GM18873 (cell line): ENCODE results near the gene NSD2.

ENCODE experiments used
- ATAC-seq: cut with Tn5 transposase; IDR thresholded peaks from one replicate; pipeline ENCODE4 v1.9.1; 2021; ENCODE audit warnings: mild to moderate bottlenecking, moderate library complexity, moderate number of reproducible peaks; ENCODE audit not compliant: unreplicated experiment, low FRiP score

NSD2 gene

DNA sequence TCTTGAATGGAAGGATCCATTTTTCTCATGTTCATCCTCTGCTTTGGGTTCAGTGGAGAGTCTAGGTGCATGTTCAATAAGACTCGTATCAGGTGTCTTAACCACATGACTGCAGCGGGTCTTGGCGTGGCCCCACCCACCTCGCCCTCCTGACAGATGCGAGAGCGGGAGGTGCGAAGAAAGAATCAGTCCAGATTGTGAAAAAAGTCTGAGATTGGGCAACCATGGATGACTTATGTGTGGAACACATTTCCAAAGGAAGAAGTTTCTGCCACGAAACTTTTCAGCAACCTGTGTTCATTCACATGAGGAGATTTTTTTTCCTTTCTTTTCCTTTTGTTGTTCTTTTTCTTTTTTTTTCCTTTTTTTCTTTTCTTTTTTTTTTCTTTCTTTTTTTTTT is 66.8 kb downstream of the NSD2 start:
- no peak for ATAC-seq

DNA sequence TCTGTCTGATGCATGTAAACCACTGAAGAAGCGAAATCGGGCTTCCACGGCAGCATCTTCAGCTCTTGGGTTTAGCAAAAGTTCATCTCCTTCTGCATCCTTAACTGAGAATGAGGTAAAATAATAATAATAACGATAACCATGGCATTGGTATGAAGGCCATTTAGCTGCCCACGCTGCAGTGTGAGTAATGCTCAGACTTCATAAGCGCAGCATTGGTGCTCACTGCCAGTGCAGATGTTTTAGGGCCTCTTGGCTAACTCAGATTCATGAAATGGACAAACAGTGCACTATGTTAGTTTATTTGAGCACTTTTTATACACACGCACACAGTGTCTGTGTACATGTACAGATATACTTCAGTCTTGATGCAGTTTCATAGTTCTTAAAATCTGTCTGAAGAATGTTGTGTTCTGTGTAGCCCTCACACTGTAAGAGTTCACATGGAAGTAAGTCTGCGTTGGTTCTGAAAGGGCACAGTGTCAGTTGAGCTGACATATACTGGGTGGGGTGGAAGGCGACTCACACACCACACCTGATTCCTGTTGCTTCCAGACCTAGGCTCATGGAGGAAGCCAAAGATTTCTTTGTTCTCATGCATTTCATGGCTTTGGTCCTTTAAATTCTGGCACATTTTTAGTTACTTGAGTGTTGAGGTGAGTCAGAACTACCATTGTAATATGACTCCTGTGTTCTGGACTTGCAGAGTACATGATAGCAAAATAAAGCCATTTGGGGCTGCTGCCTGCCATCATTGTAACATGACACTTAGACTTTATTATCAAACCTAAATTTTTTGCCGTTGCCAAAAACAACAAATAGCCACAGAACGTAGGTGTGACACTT is 68.7 kb downstream of the NSD2 start:
- no peak for ATAC-seq

DNA sequence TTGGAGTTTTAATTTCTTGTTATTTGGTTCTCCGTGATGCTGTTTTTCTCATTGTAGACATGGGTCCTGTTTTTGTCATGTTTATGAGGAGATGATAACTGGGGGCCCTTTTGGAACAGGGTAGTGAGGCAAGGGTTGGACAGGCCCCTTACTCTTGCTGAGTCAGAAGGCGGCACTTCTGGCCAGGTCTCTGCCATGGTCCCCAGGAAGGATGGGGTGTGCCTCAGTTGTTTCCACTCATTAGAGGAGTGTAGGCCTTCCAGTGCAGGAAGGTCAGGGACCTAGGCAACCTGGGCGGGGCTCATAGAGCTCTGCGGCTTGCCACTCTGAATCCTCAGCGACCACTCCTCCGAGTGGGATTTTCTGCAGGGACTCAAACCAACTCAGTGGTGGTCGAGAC is 69.4 kb downstream of the NSD2 start:
- no peak for ATAC-seq

- ATAC-seq, result no peak
Measured at GRCh38 chr4:1943928-1944327, 72.7 kb downstream of the NSD2 start.

DNA sequence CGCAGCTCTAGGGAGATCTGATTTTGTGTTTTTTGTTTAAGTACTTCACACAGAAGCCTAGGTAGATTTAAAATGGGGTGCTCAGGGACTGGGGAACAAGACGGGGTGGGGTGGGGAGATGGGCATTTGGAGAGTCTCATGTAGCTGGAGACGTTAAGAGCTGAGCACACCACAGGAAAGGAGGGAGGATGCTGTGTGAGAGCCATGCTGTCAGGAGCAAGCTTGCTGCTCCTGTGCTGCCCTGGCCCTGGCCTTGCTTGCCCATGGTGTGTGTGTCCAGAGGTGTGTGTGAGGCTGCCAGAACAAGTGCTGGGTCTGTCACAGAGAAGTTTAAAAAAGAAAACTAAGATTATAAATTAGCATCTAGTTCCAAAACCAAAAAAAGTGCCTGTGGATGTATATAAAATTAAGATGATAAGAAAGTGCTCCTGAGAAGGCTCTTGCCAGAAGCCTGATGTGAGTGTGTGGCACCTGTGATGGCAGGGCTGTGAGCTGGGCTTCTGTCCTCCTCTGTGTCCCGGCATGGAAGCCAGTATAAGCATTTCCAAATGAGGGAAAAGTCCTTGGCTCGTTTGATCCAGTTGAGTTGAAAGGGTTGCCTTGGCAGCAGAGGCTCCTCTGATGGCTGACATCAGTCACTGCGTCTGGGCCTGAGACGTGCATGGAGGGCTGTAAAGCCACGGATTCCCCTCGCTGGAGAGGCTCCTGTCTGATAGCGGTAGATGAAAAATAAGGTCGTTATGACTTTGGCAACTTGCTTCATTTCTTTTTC is 74.1 kb downstream of the NSD2 start:
- no peak for ATAC-seq

DNA sequence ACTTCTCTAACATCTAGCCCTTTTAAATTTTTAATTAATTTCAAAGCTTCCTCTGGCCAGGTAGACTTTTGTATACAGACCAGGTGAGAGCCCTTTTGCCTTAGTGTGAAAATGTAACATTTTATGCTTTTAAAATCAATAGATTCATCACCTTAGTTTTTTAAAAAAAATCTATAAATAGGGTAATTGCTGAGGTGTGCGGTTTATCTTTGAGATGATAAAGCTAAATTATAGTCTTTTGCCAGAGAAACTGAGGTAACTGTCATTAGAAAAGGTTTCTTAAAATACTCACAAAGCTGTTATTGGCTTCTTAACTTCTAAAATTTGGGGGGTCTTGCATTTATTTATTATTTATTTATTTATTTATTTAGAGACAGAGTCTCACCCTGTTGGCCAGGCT is 74.7 kb downstream of the NSD2 start:
- ATAC-seq, result no peak

GRCh38 chr4:1948232-1948631 is 77.0 kb downstream of the NSD2 start:
- no peak for ATAC-seq

DNA sequence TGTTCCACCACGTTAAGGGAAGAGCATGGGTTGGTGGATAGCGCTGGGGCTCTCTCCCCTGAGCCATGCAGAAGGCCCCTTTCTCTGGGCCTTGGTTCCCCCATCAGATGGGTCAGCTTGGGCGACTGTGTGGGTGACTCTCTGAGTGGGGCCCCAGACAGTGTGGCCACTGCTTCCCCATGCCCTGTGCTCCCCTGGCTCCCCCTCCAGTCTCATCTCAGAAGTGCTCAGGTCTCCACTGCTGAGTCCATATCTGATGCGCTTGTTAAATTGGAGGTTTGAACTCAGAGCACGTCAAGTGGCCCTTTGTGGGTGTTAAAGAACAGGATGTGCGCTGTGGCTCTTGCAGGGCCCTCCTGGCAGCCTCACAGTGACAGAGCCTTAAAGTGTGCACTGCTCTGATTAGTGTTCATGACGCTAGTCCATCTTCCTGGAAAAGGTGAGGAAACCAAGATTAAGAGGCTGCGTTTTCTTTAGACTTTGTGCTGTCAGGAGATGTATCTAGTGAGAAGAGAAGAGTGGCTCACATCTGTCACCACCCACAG is 77.8 kb downstream of the NSD2 start:
- ATAC-seq, result no peak

GRCh38 chr4:1950369-1950768 is 79.2 kb downstream of the NSD2 start:
- ATAC-seq, result no peak

GRCh38 chr4:1952058-1952700 is 81.0 kb downstream of the NSD2 start:
- ATAC-seq, result no peak

DNA sequence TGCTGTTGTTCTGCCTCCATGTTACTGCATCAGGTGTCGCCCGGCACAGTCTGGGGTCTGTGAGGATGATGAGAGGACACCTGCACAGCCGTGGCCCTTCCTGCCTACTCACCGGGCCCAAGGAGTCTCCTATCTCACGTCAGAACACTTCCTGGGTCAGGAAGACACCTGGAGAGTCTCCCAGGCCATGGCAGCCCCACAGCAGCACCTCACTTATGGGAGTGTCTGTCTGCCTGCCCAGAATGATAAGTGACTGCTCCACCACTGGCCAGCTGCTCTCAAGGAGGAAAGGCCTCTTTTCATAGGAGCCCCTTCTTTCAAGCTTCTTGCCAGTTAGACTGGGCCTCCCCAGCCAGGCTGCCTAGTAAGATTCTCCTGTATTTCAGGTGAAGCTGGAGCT is 81.5 kb downstream of the NSD2 start:
- no peak for ATAC-seq

GRCh38 chr4:1953335-1953734 is 82.1 kb downstream of the NSD2 start:
- no peak for ATAC-seq

- no peak for ATAC-seq
Measured at GRCh38 chr4:1956631-1957030, 85.4 kb downstream of the NSD2 start.

GRCh38 chr4:1958276-1959103 is 87.3 kb downstream of the NSD2 start:
- no peak for ATAC-seq

DNA sequence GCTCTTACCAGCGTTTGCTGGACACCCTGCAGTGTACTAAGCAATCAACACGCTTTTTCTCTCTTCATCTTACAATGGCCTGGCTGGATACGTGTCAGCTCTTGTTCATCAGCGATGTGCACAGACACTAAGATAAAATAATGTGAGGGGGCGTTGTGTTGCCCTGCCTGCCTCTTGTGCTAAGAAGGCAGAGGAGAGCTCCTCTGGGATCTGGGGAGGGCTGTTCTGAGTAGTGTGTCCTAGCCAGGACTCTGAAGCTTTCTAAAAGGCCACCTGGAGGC is 87.9 kb downstream of the NSD2 start:
- ATAC-seq, result no peak

DNA sequence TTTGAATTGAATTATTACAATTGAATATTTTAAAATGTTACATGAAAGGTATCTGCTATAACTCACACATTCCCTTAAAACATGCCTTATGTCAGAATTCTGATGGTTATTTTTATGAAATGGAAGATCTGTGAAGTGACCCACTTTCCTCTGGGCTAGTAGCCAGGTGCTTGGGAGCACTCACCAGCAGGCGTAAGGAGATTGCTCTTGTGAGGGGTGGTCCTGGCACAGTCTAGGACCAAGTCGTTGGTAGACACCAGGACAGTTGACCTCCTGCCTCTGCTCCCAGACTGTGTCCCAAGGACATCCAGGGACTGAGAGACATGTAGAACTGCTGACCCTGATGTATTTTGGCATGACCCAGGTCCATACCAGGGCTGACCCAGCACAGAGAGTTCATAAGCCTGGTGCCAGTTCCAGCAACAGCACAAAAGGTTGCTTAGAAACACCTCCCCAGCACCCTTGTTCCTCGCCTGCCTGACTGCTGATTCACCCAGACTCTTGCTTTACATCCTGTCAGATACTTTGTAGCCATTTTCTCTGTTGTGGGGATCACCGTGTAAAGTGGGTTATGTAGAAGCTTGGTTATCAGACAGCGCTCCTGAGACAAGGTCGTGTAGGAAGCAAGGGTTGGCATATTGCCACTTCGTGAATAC is 89.1 kb downstream of the NSD2 start:
- ATAC-seq, result no peak

DNA sequence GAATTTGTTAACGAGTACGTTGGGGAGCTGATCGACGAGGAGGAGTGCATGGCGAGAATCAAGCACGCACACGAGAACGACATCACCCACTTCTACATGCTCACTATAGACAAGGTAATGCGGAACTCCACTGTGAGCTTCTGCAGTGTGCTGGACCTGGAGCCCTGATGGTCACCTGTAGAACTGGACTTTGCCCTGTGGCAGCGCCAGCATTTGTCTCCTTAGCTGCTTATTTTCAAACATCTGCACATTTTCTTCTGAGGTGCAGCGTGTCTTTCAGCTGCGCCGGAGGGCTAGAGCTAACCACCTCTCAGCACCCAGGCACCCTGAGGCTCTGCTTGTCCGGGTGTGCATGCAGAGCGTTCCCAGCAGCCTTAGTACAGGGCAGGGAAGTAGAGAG is 89.8 kb downstream of the NSD2 start:
- ATAC-seq, result no peak

DNA sequence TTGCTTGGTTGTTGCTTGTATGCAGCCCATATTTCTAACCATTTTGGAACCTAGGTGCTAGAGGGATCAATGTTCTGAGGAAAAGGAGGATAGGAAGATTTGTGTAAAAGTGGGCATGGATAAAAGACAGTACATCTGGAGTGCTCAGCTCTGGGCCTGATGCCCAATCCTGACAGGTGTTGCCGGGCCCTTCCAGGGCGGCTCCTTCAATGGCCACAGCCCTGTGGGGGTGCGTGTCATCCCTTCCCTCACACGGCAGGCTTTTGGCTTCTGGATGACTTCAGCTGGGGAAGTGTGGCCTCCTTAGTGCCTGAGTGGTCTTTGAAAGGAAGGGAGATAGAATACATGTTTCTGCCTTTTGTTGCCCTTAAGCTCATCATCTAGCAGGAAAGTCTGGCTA is 90.4 kb downstream of the NSD2 start:
- no peak for ATAC-seq

- no peak for ATAC-seq
Measured at GRCh38 chr4:1962980-1963379, 91.8 kb downstream of the NSD2 start.

DNA sequence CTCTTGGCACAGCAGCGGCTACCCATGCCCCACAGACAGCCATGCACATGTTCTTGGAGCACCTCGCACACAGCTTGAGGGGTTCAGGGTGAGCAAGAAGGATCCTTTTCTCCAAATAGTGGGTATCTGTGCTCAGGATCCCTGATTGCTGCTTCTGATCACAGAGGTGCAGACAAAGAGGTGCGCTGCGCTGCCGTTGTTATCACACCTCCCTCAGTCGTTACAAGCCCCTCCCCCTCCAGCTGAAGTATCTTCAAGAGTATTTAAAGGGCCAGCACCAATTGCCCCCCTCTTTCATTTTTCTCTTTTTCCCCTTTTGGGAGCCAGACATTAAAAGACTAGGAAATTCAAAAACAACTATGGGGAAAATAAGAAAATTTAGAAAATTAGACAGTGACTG is 93.2 kb downstream of the NSD2 start:
- no peak for ATAC-seq
